GM23338 (cell line): ENCODE data around the gene CRACDL. TPM values are rescaled to one million over a fixed set of nuclear protein-coding genes. Genes with fewer than 3 reads are reported as not detected.

Source experiments
- ATAC-seq: fragments of 200-7000 bp; cut with Tn5 transposase; 3 replicates; pipeline ENCODE4 v1.9.1; 2020
- DNase-seq: peaks from one replicate; pipeline ENCODE4 v3.0.0-alpha.2; 2015; ENCODE audit warnings: low spot score
- H2AFZ ChIP-seq: fragments of 200-600 bp; sonication (generic); 2 replicates; pipeline ENCODE4 v1.8.0; 2016; ENCODE audit warnings: antibody characterized with exemption, mild to moderate bottlenecking, moderate library complexity
- H3F3A ChIP-seq: fragments of 200-600 bp; sonication (generic); replicated peaks from 2 replicates; pipeline ENCODE4 v1.8.0; 2017; ENCODE audit warnings: antibody characterized with exemption, mixed run types, low read depth
- H3K27ac ChIP-seq: fragments of 200-600 bp; sonication (generic); 2 replicates; pipeline ENCODE4 v1.6.1; 2016; ENCODE audit warnings: low read depth
- H3K27me3 ChIP-seq: fragments of 200-600 bp; sonication (generic); 2 replicates; pipeline ENCODE4 v1.8.0; 2016; ENCODE audit warnings: mild to moderate bottlenecking, mixed run types, moderate library complexity; ENCODE audit not compliant: insufficient read depth
- H3K36me3 ChIP-seq: fragments of 200-600 bp; sonication (generic); 2 replicates; pipeline ENCODE4 v1.8.0; 2016; ENCODE audit warnings: mild to moderate bottlenecking; ENCODE audit not compliant: insufficient read depth
- H3K4me1 ChIP-seq: fragments of 200-600 bp; sonication (generic); 2 replicates; pipeline ENCODE4 v1.8.0; 2016; ENCODE audit warnings: mild to moderate bottlenecking, moderate library complexity; ENCODE audit not compliant: insufficient read depth
- H3K4me2 ChIP-seq: fragments of 200-600 bp; sonication (generic); 2 replicates; pipeline ENCODE4 v1.7.1; 2017; ENCODE audit warnings: mixed run types
- H3K4me3 ChIP-seq: fragments of 200-600 bp; sonication (generic); 2 replicates; pipeline ENCODE4 v1.6.1; 2016; ENCODE audit warnings: mixed run types
- H3K79me2 ChIP-seq: fragments of 200-600 bp; sonication (generic); replicated peaks from 2 replicates; pipeline ENCODE4 v1.8.0; 2017; ENCODE audit warnings: mild to moderate bottlenecking; ENCODE audit not compliant: insufficient read depth
- H3K9me2 ChIP-seq: fragments of 200-600 bp; sonication (generic); 2 replicates; pipeline ENCODE4 v1.8.0; 2017; ENCODE audit not compliant: insufficient read depth
- H4K20me1 ChIP-seq: fragments of 200-600 bp; sonication (generic); replicated peaks from 2 replicates; pipeline ENCODE4 v1.8.0; 2017; ENCODE audit warnings: mild to moderate bottlenecking; ENCODE audit not compliant: insufficient read depth
- H3K27ac Mint-ChIP-seq: 2 replicates; pipeline ENCODE4 v1.8.0; 2020; ENCODE audit warnings: inconsistent platforms, mild to moderate bottlenecking, moderate library complexity, mixed read lengths
- H3K27me3 Mint-ChIP-seq: 3 replicates; pipeline ENCODE4 v1.8.0; 2022; ENCODE audit warnings: low read depth, mild to moderate bottlenecking, moderate library complexity, mixed read lengths, inconsistent platforms; ENCODE audit not compliant: insufficient read depth, poor library complexity
- H3K36me3 Mint-ChIP-seq: 3 replicates; pipeline ENCODE4 v1.8.0; 2021; ENCODE audit warnings: low read depth, mild to moderate bottlenecking, inconsistent platforms, moderate library complexity, mixed read lengths
- H3K4me1 Mint-ChIP-seq: 3 replicates; pipeline ENCODE4 v1.8.0; 2020; ENCODE audit warnings: mild to moderate bottlenecking, inconsistent platforms, mixed read lengths
- H3K4me3 Mint-ChIP-seq: 3 replicates; pipeline ENCODE4 v1.8.0; 2021; ENCODE audit warnings: moderate library complexity, mild to moderate bottlenecking, inconsistent platforms, mixed read lengths
- H3K9me3 Mint-ChIP-seq: 3 replicates; pipeline ENCODE4 v1.8.0; 2020; ENCODE audit warnings: moderate library complexity, mild to moderate bottlenecking, inconsistent platforms, mixed read lengths
- CREB1 ChIP-seq: fragments of 250-450 bp; sonication (Bioruptor Pico); IDR thresholded peaks from 2 replicates; pipeline ENCODE4 v1.5.0; 2020; ENCODE audit warnings: low read depth, mild to moderate bottlenecking, moderate library complexity
- CTCF ChIP-seq, 2 experiments: fragments of 200-600 bp in 1 of 2; sonication (generic) in 1 of 2; conservative IDR thresholded peaks; 2 replicates each; pipeline versions ENCODE4 v1.5.1 to v1.6.1; 2016 to 2017; ENCODE audit warnings: antibody characterized with exemption in 2 of 2, low read depth in 2 of 2, mild to moderate bottlenecking in 2 of 2, moderate library complexity in 1 of 2
- ETS1 ChIP-seq: IDR thresholded peaks from 2 replicates; pipeline ENCODE4 v1.6.1; 2016; ENCODE audit warnings: antibody characterized with exemption
- EZH2 ChIP-seq: fragments of 200-600 bp; sonication (generic); IDR thresholded peaks from one replicate; pipeline ENCODE4 v1.8.0; 2017; ENCODE audit warnings: antibody characterized with exemption, mild to moderate bottlenecking, low read depth; ENCODE audit not compliant: unreplicated experiment
- EZH2phosphoT487 ChIP-seq: fragments of 200-600 bp; sonication (generic); IDR thresholded peaks from one replicate; pipeline ENCODE4 v1.8.1; 2018; ENCODE audit warnings: antibody characterized with exemption; ENCODE audit not compliant: unreplicated experiment
- JUNB ChIP-seq: IDR thresholded peaks from one replicate; pipeline ENCODE4 v1.6.1; 2016; ENCODE audit warnings: antibody characterized with exemption; ENCODE audit not compliant: unreplicated experiment
- NANOG ChIP-seq: IDR thresholded peaks from 2 replicates; pipeline ENCODE4 v1.6.1; 2016; ENCODE audit warnings: antibody characterized with exemption, borderline replicate concordance
- POLR2AphosphoS5 ChIP-seq: IDR thresholded peaks from 2 replicates; pipeline ENCODE4 v1.6.1; 2016; ENCODE audit warnings: antibody characterized with exemption, low read depth
- REST ChIP-seq: IDR thresholded peaks from one replicate; pipeline ENCODE4 v1.6.1; 2018; ENCODE audit warnings: antibody characterized with exemption; ENCODE audit not compliant: unreplicated experiment
- STAT1 ChIP-seq: IDR thresholded peaks from one replicate; pipeline ENCODE4 v1.6.1; 2016; ENCODE audit warnings: antibody characterized with exemption; ENCODE audit not compliant: unreplicated experiment
- ZNF114 ChIP-seq: fragments of 250-450 bp; sonication (Bioruptor Pico); IDR thresholded peaks from 2 replicates; pipeline ENCODE4 v1.5.0; 2020; ENCODE audit warnings: mild to moderate bottlenecking, moderate library complexity
- ZNF331 ChIP-seq: fragments of 250-450 bp; sonication (Bioruptor Pico); IDR thresholded peaks from 2 replicates; pipeline ENCODE4 v1.5.0; 2020; ENCODE audit warnings: low read depth, mild to moderate bottlenecking, moderate library complexity
- ZNF462 ChIP-seq: fragments of 250-450 bp; sonication (Bioruptor Pico); IDR thresholded peaks from 2 replicates; pipeline ENCODE4 v1.5.0; 2020; ENCODE audit warnings: mild to moderate bottlenecking, moderate library complexity
- polyA plus RNA-seq: library from polyadenylated mRNA; unstranded; fragments of >200 nt; fragmentation: Nextera tagmentation; extraction: Ambion mirVana; gene quantifications from 2 replicates; pipeline ENCODE4 v1.2.1, GENCODE V29; 2016
- total RNA-seq: library from RNA; depleted of rRNA; stranded (reverse); fragments of >200 nt; shearing (Covaris generic); gene quantifications from 2 replicates; pipeline ENCODE4 v1.2.3, GENCODE V29; 2014

The CRACDL gene
- total and polyA plus RNA-seq, 2 experiments from 2014 or later = 0.14 to 0.16 TPM

GRCh38 chr2:98869272-98869641, 66.8 kb downstream of the CRACDL start:
- H3K4me1 ChIP-seq = no peaks in the 10 kb centered on the region
- Mint-ChIP-seq H3K9me3 (no peaks in the 10 kb centered on the region), H3K27ac (no peak overlapping the region), H3K36me3 (no peaks in the 10 kb centered on the region), H3K27me3 (peaks cover 3% of the 10 kb centered on the region), H3K4me1 (peaks cover 14% of the 10 kb centered on the region), H3K4me3 (no peak overlapping the region)
- H2AFZ ChIP-seq = peak overlapping the region; percentile 59; the same call in 1 of the 2 replicates
- no peaks in the 10 kb centered on the region for H4K20me1 ChIP-seq
- DNase-seq (peak; percentile 55), ATAC-seq (peak; percentile 68)
- H3K36me3 ChIP-seq = no peaks in the 10 kb centered on the region
- H3F3A ChIP-seq = no peaks in the 10 kb centered on the region
- no peaks in the 10 kb centered on the region for H3K79me2 ChIP-seq
- TF ChIP-seq CTCF (conservative IDR thresholded peaks at IDR 0.05; ENCODE audit: low read depth in 2 of 2) (no peak), STAT1 (no peak), EZH2phosphoT487 (no peak), ZNF114 (CRISPR knock-in tag) (no peak), CREB1 (CRISPR knock-in tag) (no peak), POLR2AphosphoS5 (no peak), EZH2 (no peak), REST (no peak), JUNB (no peak), ETS1 (no peak), ZNF462 (no peak), NANOG (no peak), ZNF331 (CRISPR knock-in tag) (no peak)
- no peak overlapping the region for H3K27ac ChIP-seq
- H3K4me2 ChIP-seq = no peak overlapping the region
- H3K27me3 ChIP-seq = no peaks in the 10 kb centered on the region
- no peaks in the 10 kb centered on the region for H3K9me2 ChIP-seq
- H3K4me3 ChIP-seq = no peak overlapping the region
